ENCODE data around the gene EIF4E2.

The EIF4E2 gene
- 55.3 to 89.4 reads per million in 2 donors for total RNA-seq

- peak; percentile 80 for DNase-seq
These were observed at the start of gene EIF4E2, which contains the start of gene TIGD1 for GRCh38 chr2:232550354-232551249. TSS of gene EIF4E2 (plus strand) at chr2:232550689. CDS start at chr2:232550725, 36 bp downstream. TSS of gene TIGD1 (minus strand) at chr2:232550557. CDS start at chr2:232549882, 675 bp downstream.

- no peak for DNase-seq
These were observed 49.1 kb upstream of the EIF4E2 start for GRCh38 chr2:232501331-232501771.

GRCh38 chr2:232501794-232502390 lies 48.6 kb upstream of the EIF4E2 start:
- no peak for DNase-seq

GRCh38 chr2:232502511-232502910 lies 48.0 kb upstream of the EIF4E2 start:
- no peak for DNase-seq

GRCh38 chr2:232502911-232503808 lies 47.3 kb upstream of the EIF4E2 start:
- DNase-seq = peak; percentile 32

GRCh38 chr2:232503809-232504323 lies 46.6 kb upstream of the EIF4E2 start:
- no peak for DNase-seq

GRCh38 chr2:232504438-232504837 lies 46.1 kb upstream of the EIF4E2 start:
- no peak for DNase-seq

- no peak for DNase-seq
These were observed 44.6 kb upstream of the EIF4E2 start for GRCh38 chr2:232505856-232506255.

GRCh38 chr2:232506709-232507108 lies 43.8 kb upstream of the EIF4E2 start:
- no peak for DNase-seq

GRCh38 chr2:232508251-232508650 lies 42.2 kb upstream of the EIF4E2 start:
- no peak for DNase-seq

- no peak for DNase-seq
These were observed 39.1 kb upstream of the EIF4E2 start for GRCh38 chr2:232511336-232511890.

GRCh38 chr2:232512602-232513001 lies 37.9 kb upstream of the EIF4E2 start:
- DNase-seq = no peak

GRCh38 chr2:232513353-232513752 lies 37.1 kb upstream of the EIF4E2 start:
- DNase-seq = no peak

- DNase-seq = no peak
These were observed 34.9 kb upstream of the EIF4E2 start for GRCh38 chr2:232515639-232516038.

GRCh38 chr2:232516551-232516950 lies 33.9 kb upstream of the EIF4E2 start:
- no peak for DNase-seq

- no peak for DNase-seq
These were observed 31.6 kb upstream of the EIF4E2 start for GRCh38 chr2:232518844-232519243.

GRCh38 chr2:232519581-232520438 lies 30.7 kb upstream of the EIF4E2 start, which contains the start of gene PRSS56:
TSS of gene PRSS56 (plus strand) at chr2:232520388. CDS start at chr2:232520599, 211 bp downstream.
- no peak for DNase-seq

GRCh38 chr2:232520489-232520888 lies 30.0 kb upstream of the EIF4E2 start:
- no peak for DNase-seq

- DNase-seq = no peak
These were observed 29.4 kb upstream of the EIF4E2 start for GRCh38 chr2:232521098-232521497.

- DNase-seq = peak; percentile 74
These were observed 28.4 kb upstream of the EIF4E2 start for GRCh38 chr2:232521959-232522622.

Measured in T-helper 9 cell (primary cell).